Measurements from ENCODE around the gene LRBA. TPM values are rescaled to one million over a fixed set of nuclear protein-coding genes. Genes with fewer than 3 reads are reported as not detected.

Gene LRBA
- total and polyA plus RNA-seq, 8 donors = 43.3 to 62.5 (median 52.3) TPM

DNA sequence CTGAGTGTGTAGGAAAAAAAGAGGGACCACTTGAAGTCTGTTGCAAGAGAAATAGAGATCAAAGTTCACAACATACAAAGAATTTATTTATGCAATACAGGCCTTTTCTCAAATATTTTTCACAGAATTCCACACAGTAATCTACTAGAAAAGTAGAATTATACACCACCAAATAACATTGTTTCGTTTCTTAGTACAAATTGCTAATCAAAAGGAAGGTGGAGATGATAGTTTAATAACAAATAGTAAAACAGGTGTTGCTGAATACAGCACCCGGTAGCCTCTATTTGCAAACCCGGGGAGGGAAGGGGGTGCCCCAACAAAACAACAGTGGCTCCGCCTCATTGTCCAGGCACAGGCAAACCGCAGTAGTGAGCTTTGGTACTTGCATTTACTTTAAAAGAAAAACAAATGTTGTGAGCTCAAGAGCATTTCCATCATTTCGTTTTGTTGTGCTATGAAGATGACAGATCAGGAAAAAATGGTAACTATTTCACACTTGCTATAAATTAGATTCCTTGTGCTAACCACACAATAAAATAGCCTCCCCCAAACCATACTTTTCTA is 750.4 kb downstream of the LRBA start:
- DNase-seq (no peak), ATAC-seq (no peak)
- Histone ChIP-seq H3K4me3 (no peak overlapping the region), H3K4me1 (no peaks in the 10 kb centered on the region), H3K9me3 (no peaks in the 10 kb centered on the region), H3K36me3 (peaks cover 0 to 11% of the 10 kb centered on the region in 2 donors), H3K27ac (no peak overlapping the region), H3K27me3 (no peaks in the 10 kb centered on the region)
- intact Hi-C loops (cut with DNase I) = no loop called here
- TF ChIP-seq, protein P1, sequence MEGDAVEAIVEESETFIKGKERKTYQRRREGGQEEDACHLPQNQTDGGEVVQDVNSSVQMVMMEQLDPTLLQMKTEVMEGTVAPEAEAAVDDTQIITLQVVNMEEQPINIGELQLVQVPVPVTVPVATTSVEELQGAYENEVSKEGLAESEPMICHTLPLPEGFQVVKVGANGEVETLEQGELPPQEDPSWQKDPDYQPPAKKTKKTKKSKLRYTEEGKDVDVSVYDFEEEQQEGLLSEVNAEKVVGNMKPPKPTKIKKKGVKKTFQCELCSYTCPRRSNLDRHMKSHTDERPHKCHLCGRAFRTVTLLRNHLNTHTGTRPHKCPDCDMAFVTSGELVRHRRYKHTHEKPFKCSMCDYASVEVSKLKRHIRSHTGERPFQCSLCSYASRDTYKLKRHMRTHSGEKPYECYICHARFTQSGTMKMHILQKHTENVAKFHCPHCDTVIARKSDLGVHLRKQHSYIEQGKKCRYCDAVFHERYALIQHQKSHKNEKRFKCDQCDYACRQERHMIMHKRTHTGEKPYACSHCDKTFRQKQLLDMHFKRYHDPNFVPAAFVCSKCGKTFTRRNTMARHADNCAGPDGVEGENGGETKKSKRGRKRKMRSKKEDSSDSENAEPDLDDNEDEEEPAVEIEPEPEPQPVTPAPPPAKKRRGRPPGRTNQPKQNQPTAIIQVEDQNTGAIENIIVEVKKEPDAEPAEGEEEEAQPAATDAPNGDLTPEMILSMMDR (IDR thresholded peaks at IDR 0.05) = no peak

DNA sequence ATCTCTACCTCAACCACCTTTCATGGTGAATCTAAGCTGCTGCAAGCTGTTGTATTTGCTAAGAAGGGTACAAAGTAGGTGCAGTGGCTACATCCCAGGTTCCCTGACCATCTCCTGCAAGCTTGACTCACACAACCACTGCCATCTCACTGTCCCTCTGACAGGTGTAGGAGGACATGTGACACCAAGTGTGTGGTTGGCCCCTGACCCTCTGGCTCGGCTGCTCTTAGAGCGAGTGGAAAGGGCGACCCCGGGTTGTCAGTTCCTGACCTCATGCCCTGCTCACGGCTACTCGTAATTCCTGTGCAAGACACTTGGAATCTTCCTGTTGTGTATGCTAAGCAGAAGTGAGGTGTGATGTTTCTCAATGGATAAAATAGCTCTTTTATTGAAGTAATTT is 752.5 kb downstream of the LRBA start:
- Histone ChIP-seq H3K4me1 (no peaks in the 10 kb centered on the region), H3K27ac (no peak overlapping the region), H3K4me3 (no peak overlapping the region), H3K27me3 (no peaks in the 10 kb centered on the region), H3K36me3 (peaks cover 0 to 11% of the 10 kb centered on the region in 2 donors), H3K9me3 (no peaks in the 10 kb centered on the region)
- no peak for DNase-seq
- no peak for ATAC-seq
- intact Hi-C loops (cut with DNase I) = no loop called here
- TF ChIP-seq, protein P1 (IDR thresholded peaks at IDR 0.05) = no peak

DNA sequence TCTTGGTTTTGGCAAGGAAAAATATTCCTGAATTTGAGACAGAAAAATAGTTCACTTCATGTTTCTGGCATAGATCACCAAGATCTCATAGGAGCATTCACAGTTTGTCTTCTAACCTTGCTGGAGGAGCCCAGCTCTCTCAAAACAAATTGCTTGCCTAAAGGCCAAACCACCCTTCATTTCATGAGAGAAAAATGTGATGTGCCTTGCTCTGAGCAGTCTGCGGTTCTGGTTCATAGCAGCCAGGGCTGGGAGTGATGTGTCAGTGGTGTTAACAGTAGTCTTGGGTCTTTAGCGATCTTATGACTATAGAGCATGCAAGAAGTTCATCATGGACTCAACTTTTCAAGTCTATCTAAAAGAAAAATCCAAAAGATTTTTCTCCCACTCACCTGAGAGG is 753.5 kb downstream of the LRBA start:
- ATAC-seq = no peak

DNA sequence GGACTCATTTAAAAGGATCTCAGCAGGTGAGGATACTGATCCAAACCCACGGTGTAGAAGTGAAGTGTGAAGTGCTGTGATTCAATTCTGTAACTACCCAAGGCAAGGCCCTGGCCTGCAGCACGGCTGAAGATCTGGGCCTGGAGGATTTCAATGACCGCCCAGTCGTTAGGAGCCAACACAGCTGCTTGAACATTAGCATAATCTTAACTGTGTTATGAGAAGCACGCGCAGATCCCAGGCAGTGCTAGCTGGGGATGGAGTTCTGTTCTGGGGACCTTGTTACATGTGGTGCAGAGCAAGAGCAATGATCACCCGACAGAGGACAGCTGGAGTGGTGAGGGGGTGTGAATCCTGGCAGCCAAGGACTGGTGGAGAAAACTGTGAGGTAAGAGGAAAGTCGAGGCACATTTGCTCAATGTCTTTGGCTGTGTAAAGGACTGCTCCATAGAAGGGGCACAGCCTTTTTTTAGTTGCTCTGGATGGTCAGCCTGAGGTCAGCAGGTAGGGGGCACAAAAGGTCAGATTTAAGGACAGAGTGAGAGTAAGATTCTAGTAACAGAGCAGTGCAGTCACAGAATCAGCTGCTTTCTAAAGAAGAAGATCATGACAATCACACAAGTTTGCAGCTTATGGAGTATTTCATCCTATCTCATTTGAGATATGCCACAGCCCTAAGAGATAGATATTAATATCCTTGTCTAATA is 755.1 kb downstream of the LRBA start:
- ATAC-seq = no peak
- H3K4me3 ChIP-seq = no peak overlapping the region
- H3K36me3 ChIP-seq = no peaks in the 10 kb centered on the region
- H3K27ac ChIP-seq = no peak overlapping the region
- no peak for DNase-seq
- H3K4me1 ChIP-seq = no peaks in the 10 kb centered on the region
- TF ChIP-seq, protein P1 (IDR thresholded peaks at IDR 0.05) = no peak
- no peaks in the 10 kb centered on the region for H3K9me3 ChIP-seq
- no peaks in the 10 kb centered on the region for H3K27me3 ChIP-seq
- intact Hi-C loops (cut with DNase I) = no loop called here

More for the DNA sequence above, 753.5 kb downstream of the LRBA start:
- intact Hi-C loops (cut with DNase I) = no loop called here
- no peaks in the 10 kb centered on the region for H3K27me3 ChIP-seq
- H3K4me3 ChIP-seq = no peak overlapping the region
- no peak overlapping the region for H3K27ac ChIP-seq
- no peak for DNase-seq
- no peaks in the 10 kb centered on the region for H3K9me3 ChIP-seq
- peaks cover 0 to 11% of the 10 kb centered on the region in 2 donors for H3K36me3 ChIP-seq
- TF ChIP-seq, protein P1 (IDR thresholded peaks at IDR 0.05) = no peak
- no peaks in the 10 kb centered on the region for H3K4me1 ChIP-seq

DNA sequence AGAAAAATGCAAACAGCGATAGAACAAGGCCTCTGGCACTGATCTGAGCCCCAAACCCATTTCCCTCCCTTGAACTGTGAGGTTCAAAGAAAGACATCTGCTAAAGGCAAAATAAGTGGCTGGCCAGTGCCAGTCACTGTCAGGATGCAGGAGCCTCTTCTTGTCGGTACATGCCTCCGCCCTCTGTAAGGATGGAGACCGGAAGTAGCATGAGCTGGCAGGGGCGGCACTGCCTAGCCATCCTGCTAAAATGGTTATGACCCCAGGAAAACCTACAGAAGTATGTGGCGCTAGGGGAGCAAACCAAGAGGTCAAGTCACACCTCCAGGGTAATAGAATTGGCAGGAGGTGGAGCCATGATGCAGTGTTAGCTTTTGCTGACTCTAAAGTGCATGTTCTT is 756.5 kb downstream of the LRBA start:
- Histone ChIP-seq H3K27me3 (no peaks in the 10 kb centered on the region), H3K36me3 (no peaks in the 10 kb centered on the region), H3K4me3 (no peak overlapping the region), H3K4me1 (no peaks in the 10 kb centered on the region), H3K27ac (no peak overlapping the region), H3K9me3 (no peaks in the 10 kb centered on the region)
- TF ChIP-seq, protein P1 (IDR thresholded peaks at IDR 0.05) = no peak
- DNase-seq = no peak
- no peak for ATAC-seq
- intact Hi-C loops (cut with DNase I) = no loop called here
